Left renal cortex interstitium (tissue), 4 donors: ENCODE results near the gene MINDY2. TPM values are rescaled to one million over a fixed set of nuclear protein-coding genes. Genes with fewer than 3 reads are reported as not detected.
A peak's percentile ranks its signal among the peaks of the same experiment; 100 is the strongest.
"Not testable (repeated sequence)": the region's sequence is repeated elsewhere in the genome, so short reads cannot be mapped to it uniquely, and the experiment has no call there.

ENCODE experiments used
- DNase-seq, 4 donors: peaks; one replicate each; pipeline ENCODE4 v3.0.0-alpha.2; 2013; ENCODE audit warnings: low read depth in 4 of 4, low spot score in 2 of 4, missing footprints in 1 of 4
- polyA plus RNA-seq, 4 donors: library from polyadenylated mRNA; unstranded; fragments of 120-200 nt; gene quantifications; one replicate each; pipeline ENCODE4 v1.2.1, GENCODE V29; 2013; ENCODE audit not compliant: insufficient read length in 4 of 4

The MINDY2 gene
- polyA plus RNA-seq, 4 donors = 23.1 to 33.8 (median 26.5) TPM

DNA sequence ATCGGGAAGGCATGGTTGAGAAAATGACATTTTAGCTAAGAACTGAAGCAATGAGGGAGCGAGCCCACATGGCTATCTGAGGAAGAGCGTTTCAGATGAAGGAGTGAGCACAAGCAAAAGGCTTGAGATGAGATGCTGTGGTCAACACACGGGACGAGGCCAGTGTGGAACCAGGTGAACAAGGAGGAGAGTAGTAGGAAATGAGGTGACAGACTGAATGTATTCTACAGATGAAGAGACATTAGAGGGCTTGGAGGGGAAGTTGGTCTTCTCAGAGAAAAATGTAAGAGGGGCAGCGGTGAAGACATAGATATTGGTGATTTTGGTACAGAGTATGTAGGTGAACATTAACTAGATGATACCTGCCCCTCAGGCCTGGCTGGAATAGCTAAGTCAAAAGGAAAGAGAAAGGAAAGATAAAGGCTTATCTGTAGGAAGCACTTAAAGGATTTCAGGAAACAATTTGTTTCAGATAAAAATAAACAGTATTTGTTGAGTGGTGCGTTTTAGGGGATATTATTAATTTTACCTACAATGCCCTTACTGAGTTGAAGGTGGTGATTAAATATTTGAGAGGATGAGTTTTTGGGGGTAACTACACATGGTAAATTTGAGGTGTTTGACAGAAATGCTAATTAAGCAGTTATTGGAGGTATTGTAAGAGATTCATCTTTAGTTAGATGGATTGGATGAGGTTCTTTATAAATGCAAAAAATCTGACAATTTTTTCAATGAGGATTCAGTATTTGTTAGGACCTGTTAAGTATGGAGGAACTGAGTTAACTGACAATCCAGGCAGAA, 105.4 kb downstream of the MINDY2 start:
- no peak for DNase-seq

DNA sequence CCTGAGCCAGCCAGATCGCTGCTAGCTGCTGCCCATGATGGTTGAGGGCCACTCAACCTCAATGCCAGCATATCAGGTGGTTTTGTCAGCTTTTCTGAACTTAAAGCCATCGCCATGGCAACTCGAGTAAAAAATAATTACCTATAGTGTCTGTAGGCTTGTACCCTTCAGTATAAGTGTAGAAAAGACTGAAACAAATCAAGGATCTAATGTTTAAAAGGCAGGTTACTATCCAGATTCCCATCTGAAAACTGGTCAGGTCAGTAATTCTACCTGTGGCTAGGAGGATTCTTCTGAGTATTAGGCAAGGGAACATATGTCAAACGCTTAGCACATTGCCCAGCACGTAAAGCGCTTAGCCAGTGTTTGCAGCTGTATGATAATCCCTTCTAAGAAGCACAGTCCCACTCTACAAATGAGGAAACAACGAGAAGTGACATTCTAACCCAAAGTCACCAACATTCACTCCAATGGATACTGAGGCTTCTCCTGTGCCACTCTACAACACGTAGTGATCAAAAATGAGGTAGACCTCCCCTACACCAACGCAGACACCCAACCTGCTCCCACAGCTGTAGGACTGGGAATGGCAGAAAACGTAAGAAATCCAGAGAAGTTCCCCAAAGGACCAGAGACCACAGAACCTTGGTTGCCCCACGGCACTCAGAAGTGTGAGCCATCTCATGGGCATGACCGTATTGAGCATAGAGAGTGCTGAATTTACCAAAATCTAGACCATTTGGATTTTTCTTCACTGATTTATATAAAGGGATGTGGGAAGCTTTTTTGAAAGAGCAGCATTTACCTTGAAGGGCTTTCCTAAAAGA, 107.1 kb downstream of the MINDY2 start:
- no peak for DNase-seq

DNA sequence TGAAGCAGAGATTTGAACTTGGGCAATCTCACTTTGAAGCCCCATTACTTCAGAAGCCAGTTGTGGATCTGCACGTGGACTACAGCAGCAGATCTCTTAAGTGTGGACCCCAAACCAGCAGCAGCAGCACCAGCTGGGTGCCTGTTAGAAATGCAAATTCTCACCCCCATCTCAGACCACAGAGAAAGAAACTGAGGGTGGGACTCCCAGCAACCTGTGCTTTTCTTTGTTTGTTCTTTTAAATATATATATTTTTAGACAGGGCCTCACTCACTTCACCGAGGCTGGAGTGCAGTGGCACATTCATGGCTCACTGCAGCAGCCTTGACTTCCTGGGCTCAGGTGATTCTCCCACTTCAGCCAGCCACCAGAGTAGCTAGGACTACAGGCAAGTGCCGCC, 109.2 kb downstream of the MINDY2 start:
- DNase-seq = no peak

DNA sequence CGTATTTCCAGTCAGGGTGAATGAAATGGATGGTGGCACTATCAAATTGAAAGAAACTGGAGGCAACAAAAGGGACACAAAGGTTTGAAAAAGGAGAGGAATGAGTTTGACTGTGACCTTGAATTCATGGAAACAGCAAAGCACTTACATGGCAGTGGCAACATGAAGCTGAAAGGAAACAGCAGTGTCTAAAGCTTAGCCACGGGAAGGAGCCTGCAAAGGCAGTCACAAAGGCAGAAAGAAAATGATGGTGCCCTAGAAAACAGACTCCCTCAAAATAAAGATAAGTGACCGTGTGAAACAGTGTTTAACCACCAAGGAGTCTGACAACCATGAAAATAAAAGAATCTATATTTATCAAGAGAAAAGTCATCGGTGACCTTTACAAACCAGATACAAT, 111.1 kb downstream of the MINDY2 start:
- DNase-seq = no peak

DNA sequence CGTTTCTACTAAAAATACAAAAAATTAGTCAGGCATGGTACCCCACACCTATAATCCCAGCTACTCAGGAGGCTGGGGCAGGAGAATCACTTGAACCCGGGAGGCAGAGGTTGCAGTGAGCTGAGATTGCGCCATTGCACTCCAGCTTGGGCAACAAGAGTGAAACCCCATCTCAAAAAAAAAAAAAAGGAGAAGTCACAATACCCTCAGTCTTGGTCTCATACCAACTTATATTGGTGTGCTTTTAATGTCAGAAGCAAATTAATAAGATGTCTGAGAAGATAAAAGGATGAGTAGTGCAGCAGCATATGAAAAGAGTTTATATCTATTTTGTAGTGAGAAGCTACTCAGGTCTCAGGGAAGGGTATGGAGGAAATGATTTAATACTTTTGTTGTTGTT, 112.8 kb downstream of the MINDY2 start:
- DNase-seq = not testable (repeated sequence)

DNA sequence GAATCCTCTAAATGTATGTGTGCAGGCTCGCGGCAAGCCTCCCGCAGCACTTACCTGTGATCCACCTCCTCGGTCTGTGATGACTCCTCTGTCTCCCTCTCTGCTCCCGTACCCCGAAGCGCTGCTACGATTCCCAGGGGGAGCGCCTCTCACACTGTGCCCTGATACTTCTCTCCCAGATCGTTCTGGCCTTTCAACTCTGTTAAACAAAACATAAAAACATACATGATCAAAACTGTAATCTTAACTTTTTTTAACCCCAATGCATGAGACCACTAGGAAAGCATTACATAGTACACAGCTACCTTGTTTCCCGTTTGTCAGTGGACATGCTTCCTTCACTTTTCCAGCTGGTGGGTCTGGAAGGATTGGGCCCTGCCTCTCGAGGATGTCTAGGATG, 115.8 kb downstream of the MINDY2 start:
- DNase-seq = no peak

DNA sequence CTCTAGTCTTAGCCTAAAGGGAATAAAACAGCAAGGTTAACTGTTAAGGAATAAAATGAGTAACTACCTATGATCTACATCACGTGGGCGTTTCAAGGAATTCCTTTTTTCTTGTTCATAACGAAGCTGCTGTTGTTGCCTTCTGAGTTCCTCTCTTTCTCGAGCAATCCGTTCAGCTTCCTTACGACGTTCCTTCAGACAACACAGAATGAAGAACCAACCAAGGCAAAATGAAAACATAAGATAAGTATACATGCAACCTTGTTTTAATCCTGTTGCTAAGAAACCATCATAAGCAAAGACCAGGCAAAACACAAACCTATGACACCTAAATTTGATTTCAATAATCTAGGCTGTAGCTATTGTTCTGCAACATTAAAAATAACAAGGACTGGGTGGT, 118.3 kb downstream of the MINDY2 start:
- no peak for DNase-seq

DNA sequence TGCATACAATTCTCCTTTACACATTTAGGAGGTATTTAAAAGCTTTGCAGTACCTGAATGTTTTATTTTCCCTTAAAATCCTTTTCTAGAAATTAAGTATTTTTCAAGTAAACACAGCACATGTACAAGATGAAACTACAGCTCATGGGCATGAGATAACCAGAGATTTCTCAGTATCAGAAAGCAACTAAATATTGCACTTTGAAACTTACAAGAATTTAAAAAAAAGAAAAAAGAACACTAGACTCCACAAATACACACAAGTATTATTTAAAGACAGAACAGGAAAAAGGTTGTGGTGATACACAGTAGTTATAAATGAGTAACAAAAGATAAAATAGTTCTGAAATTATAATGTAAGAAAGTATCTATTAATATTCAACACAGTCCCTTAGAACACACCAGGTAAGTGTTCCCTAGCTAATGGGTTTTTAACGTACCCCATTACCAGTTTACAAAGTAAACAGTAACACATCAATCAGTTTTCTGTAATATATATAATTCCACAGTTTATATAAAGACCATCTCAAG, 127.1 kb downstream of the MINDY2 start:
- DNase-seq = no peak

GRCh38 chr15:58900631-58901030, 129.5 kb downstream of the MINDY2 start:
- DNase-seq = peak in 2 of 4 donors; percentile 10 to 11

- no peak for DNase-seq
Observed at GRCh38 chr15:58908550-58909309, 137.6 kb downstream of the MINDY2 start.

DNA sequence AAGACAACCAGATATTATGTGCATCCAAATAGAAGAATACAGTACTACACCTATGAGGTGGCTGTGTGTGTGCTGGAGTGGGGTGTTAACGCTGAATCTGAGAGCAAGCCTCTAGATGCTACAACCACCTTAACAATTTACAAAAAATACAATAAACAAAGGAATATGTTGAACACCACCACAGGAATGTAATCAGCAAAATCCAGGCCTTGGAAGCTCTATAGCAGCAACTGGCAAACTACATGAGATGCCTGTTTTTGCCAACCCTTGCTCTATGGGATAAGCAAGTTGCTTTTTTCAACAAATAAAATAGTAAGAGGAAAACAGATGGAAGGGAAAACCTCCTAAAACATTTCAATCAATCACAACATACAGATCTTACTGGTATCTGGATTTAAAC, 138.5 kb downstream of the MINDY2 start:
- DNase-seq = no peak

- DNase-seq = no peak
Observed at GRCh38 chr15:58910456-58910855, 139.4 kb downstream of the MINDY2 start.

Other genes starting within 250 kb of the MINDY2 start
- 100 to 1,000 TPM; 225 to 273 (median 240) TPM for gene ADAM10, start 21.6 kb upstream of the MINDY2 start, polyA plus RNA-seq
- 100 to 1,000 TPM in 3 of 4 donors, 10 to 100 TPM in 1; 94.3 to 169 (median 139) TPM for gene SLTM, start 162.4 kb downstream of the MINDY2 start, polyA plus RNA-seq
- gene RNF111, start 216.4 kb downstream of the MINDY2 start, polyA plus RNA-seq = 10 to 100 TPM; 36.2 to 47.6 (median 42.3) TPM